Activated CD8-positive, alpha-beta memory T cell treated with anti-CD3 and anti-CD28 coated beads for 36 hours (primary cell): ENCODE results near the gene JPT2. TPM values are rescaled to one million over a fixed set of nuclear protein-coding genes. Genes with fewer than 3 reads are reported as not detected.

Experiments used
- CTCF ChIA-PET: fragments of 350-600 bp; sonication (Branson Sonifier 250); formaldehyde crosslinking; loops from one replicate; lab custom pipeline; 2021; ENCODE audit warnings: antibody characterized with exemption; lab: Charles Lee
- POLR2A ChIA-PET: fragments of 350-600 bp; sonication (Branson Sonifier 250); formaldehyde crosslinking; loops from one replicate; lab custom pipeline; 2021; ENCODE audit warnings: antibody characterized with exemption; lab: Charles Lee
- total RNA-seq, 2 experiments: library from RNA; stranded (reverse); gene quantifications; one replicate each; pipeline ENCODE4 v1.2.3, GENCODE V29; 2021

The JPT2 gene
- total RNA-seq, 2 experiments from 2014 or later = 101 to 109 TPM

GRCh38 chr16:1698680-1699079 is 20.6 kb downstream of the JPT2 start:
- POLR2A ChIA-PET = no interaction called here
- CTCF ChIA-PET = interaction anchor here (0.6 kb wide), 1 partner anchor 237 kb away, joined by 3 read pairs; no protein-coding TSS in a partner anchor

- ChIA-PET CTCF (no interaction called here), POLR2A (no interaction called here)
These were observed 22.2 kb downstream of the JPT2 start for GRCh38 chr16:1700246-1700645.

- ChIA-PET POLR2A (no interaction called here), CTCF (no interaction called here)
These were observed 23.3 kb downstream of the JPT2 start for GRCh38 chr16:1701216-1701878.

- ChIA-PET POLR2A (interaction anchor here (0.6 to 2.6 kb wide), 15 partner anchors 14 to 509 kb away, joined by 3 to 16 read pairs (median 4); partner anchors contain the start of genes CLCN7, EME2, JPT2 and MRPS34), CTCF (interaction anchor here (0.7 to 2.2 kb wide), 18 partner anchors 8 to 172 kb away, joined by 3 to 16 read pairs (median 4); partner anchors contain the start of genes EME2, JPT2, MRPS34 and NME3)
These were observed 27.2 kb downstream of the JPT2 start for GRCh38 chr16:1705324-1705687.

- ChIA-PET CTCF (interaction anchor here (0.7 to 2.2 kb wide), 20 partner anchors 8 to 172 kb away, joined by 3 to 16 read pairs (median 4); partner anchors contain the start of genes EME2, JPT2, MRPS34 and NME3), POLR2A (interaction anchor here (0.6 to 2.6 kb wide), 16 partner anchors 14 to 511 kb away, joined by 3 to 16 read pairs (median 4); partner anchors contain the start of genes CLCN7, EME2, JPT2 and MRPS34)
These were observed 27.8 kb downstream of the JPT2 start, which contains the start of gene MAPK8IP3 for GRCh38 chr16:1705688-1706385. Gene MAPK8IP3 (plus strand): TSS chr16:1706195. CDS start chr16:1706340, 145 bp downstream.

GRCh38 chr16:1706386-1707192 is 28.5 kb downstream of the JPT2 start:
- ChIA-PET CTCF (interaction anchor here (0.6 to 2.2 kb wide), 16 partner anchors 9 to 202 kb away, joined by 3 to 16 read pairs (median 4); partner anchors contain the start of genes JPT2, NUBP2 and TMEM204), POLR2A (interaction anchor here (0.6 to 2.6 kb wide), 14 partner anchors 13 to 993 kb away, joined by 3 to 16 read pairs (median 5); partner anchors contain the start of genes EME2, JPT2, MRPS34 and NUBP2)

GRCh38 chr16:1707193-1707790 is 29.2 kb downstream of the JPT2 start:
- ChIA-PET POLR2A (interaction anchor here (0.6 to 2.6 kb wide), 7 partner anchors 14 to 993 kb away, joined by 3 to 16 read pairs (median 6); partner anchors contain the start of genes EME2, JPT2 and MRPS34), CTCF (interaction anchor here (0.6 to 2.2 kb wide), 5 partner anchors 9 to 131 kb away, joined by 3 to 16 read pairs (median 4); partner anchors contain the start of genes JPT2 and NUBP2)

GRCh38 chr16:1708083-1708767 is 30.1 kb downstream of the JPT2 start:
- ChIA-PET CTCF (interaction anchor here (0.6 to 1.6 kb wide), 5 partner anchors 10 to 66 kb away, joined by 3 to 5 read pairs (median 4); partner anchors contain the start of genes EME2 and MRPS34), POLR2A (interaction anchor here (0.7 kb wide), 1 partner anchor 287 kb away, joined by 3 read pairs; no protein-coding TSS in a partner anchor)

GRCh38 chr16:1708768-1709180 is 30.7 kb downstream of the JPT2 start:
- ChIA-PET POLR2A (interaction anchor here (0.7 kb wide), 1 partner anchor 288 kb away, joined by 3 read pairs; no protein-coding TSS in a partner anchor), CTCF (interaction anchor here (0.6 to 1.6 kb wide), 4 partner anchors 15 to 66 kb away, joined by 3 to 5 read pairs (median 4); partner anchors contain the start of genes EME2 and MRPS34)

GRCh38 chr16:1709356-1709755 is 31.3 kb downstream of the JPT2 start:
- CTCF ChIA-PET = interaction anchor here (1.1 to 1.4 kb wide), 2 partner anchors 63 to 65 kb away, joined by 3 to 4 read pairs; partner anchors contain the start of genes EME2 and MRPS34
- POLR2A ChIA-PET = no interaction called here

- POLR2A ChIA-PET = no interaction called here
- CTCF ChIA-PET = no interaction called here
These were observed 32.9 kb downstream of the JPT2 start for GRCh38 chr16:1710811-1711507.

- CTCF ChIA-PET = interaction anchor here (1.1 to 1.5 kb wide), 2 partner anchors 11 to 102 kb away, joined by 3 read pairs; no protein-coding TSS in a partner anchor
- POLR2A ChIA-PET = no interaction called here
These were observed 34.7 kb downstream of the JPT2 start for GRCh38 chr16:1712791-1713261.

GRCh38 chr16:1713331-1713730 is 35.3 kb downstream of the JPT2 start:
- ChIA-PET POLR2A (no interaction called here), CTCF (interaction anchor here (1.1 kb wide), 1 partner anchor 10 kb away, joined by 3 read pairs; no protein-coding TSS in a partner anchor)

GRCh38 chr16:1713933-1714332 is 35.9 kb downstream of the JPT2 start:
- ChIA-PET POLR2A (no interaction called here), CTCF (interaction anchor here (1.1 kb wide), 1 partner anchor 10 kb away, joined by 3 read pairs; no protein-coding TSS in a partner anchor)

- CTCF ChIA-PET = no interaction called here
- POLR2A ChIA-PET = no interaction called here
These were observed 37.1 kb downstream of the JPT2 start for GRCh38 chr16:1715220-1715619.

GRCh38 chr16:1718236-1718635 is 40.2 kb downstream of the JPT2 start:
- ChIA-PET CTCF (interaction anchor here (0.9 kb wide), 1 partner anchor 13 kb away, joined by 3 read pairs; the partner anchor contains the start of gene MAPK8IP3), POLR2A (interaction anchor here (0.7 kb wide), 1 partner anchor 974 kb away, joined by 3 read pairs; no protein-coding TSS in a partner anchor)
